ENCODE measurements around the gene HMHB1. TPM values are rescaled to one million over a fixed set of nuclear protein-coding genes. Genes with fewer than 3 reads are reported as not detected.

Gene HMHB1
- polyA plus RNA-seq, 1 donor (not counting 4 experiments of a cell fraction or from before 2014, with no cell fraction given): not detected

- DNase-seq (ENCODE audit: low read depth, low spot score) (no peak), FAIRE-seq (no peak)
- no peaks in the 10 kb centered on the region for H3K4me1 ChIP-seq (ENCODE audit: control insufficient read depth, extremely low read depth, insufficient read depth, low read length)
- H3K27ac ChIP-seq (ENCODE audit: control insufficient read depth, insufficient read depth, low read length): no peak overlapping the region
- dilution Hi-C loops (cut with MboI; ENCODE audit: extremely low pct_ligation_motif_present, low sequenced_read_pairs): no loop called here
- no peaks in the 10 kb centered on the region for H3K79me2 ChIP-seq (ENCODE audit: control insufficient read depth, insufficient read depth, low read length)
- TF ChIP-seq, protein P1, sequence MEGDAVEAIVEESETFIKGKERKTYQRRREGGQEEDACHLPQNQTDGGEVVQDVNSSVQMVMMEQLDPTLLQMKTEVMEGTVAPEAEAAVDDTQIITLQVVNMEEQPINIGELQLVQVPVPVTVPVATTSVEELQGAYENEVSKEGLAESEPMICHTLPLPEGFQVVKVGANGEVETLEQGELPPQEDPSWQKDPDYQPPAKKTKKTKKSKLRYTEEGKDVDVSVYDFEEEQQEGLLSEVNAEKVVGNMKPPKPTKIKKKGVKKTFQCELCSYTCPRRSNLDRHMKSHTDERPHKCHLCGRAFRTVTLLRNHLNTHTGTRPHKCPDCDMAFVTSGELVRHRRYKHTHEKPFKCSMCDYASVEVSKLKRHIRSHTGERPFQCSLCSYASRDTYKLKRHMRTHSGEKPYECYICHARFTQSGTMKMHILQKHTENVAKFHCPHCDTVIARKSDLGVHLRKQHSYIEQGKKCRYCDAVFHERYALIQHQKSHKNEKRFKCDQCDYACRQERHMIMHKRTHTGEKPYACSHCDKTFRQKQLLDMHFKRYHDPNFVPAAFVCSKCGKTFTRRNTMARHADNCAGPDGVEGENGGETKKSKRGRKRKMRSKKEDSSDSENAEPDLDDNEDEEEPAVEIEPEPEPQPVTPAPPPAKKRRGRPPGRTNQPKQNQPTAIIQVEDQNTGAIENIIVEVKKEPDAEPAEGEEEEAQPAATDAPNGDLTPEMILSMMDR (optimal IDR thresholded peaks at IDR 0.05 in 1 of 3, IDR thresholded peaks at IDR 0.05 in 1 of 3, conservative IDR thresholded peaks at IDR 0.05 in 1 of 3; ENCODE audit: extremely low read depth in 1 of 3, insufficient read depth in 2 of 3, low read length in 3 of 3): peak in 2 of 3 experiments; percentile 36 to 37
- no peak for TF ChIP-seq EZH2 (IDR thresholded peaks at IDR 0.05; ENCODE audit: low read length)
- no peak overlapping the region for H2AFZ ChIP-seq (ENCODE audit: control insufficient read depth, low read length)
- H3K9me3 ChIP-seq (ENCODE audit: control insufficient read depth, low read depth, low read length): no peaks in the 10 kb centered on the region
- no peak overlapping the region for H3K4me2 ChIP-seq (ENCODE audit: control insufficient read depth, extremely low read depth, insufficient read depth, low read depth, low read length)
- no peaks in the 10 kb centered on the region for H3K36me3 ChIP-seq (ENCODE audit: control insufficient read depth in 2 of 2, extremely low read depth in 1 of 2, insufficient read depth in 2 of 2, low read length in 2 of 2)
- no peaks in the 10 kb centered on the region for H4K20me1 ChIP-seq (ENCODE audit: control insufficient read depth, extremely low read depth, insufficient read depth, low read length)
- H3K9me1 ChIP-seq (ENCODE audit: control insufficient read depth, extremely low read depth, insufficient read depth, low read length): no peaks in the 10 kb centered on the region
- no peaks in the 10 kb centered on the region for H3K27me3 ChIP-seq (ENCODE audit: control insufficient read depth, extremely low read depth, insufficient read depth, low read length)
- no peak overlapping the region for H3K9ac ChIP-seq (ENCODE audit: control insufficient read depth, extremely low read depth, insufficient read depth, low read length)
- H3K4me3 ChIP-seq (ENCODE audit: control insufficient read depth in 2 of 3, extremely low read depth in 1 of 3, insufficient read depth in 2 of 3, low read depth in 1 of 3, low read length in 3 of 3): no peak overlapping the region
Measured at GRCh38 chr5:143860211-143860610, 48.2 kb downstream of the HMHB1 start.

- no peak overlapping the region for H3K4me3 ChIP-seq (ENCODE audit: control insufficient read depth in 2 of 3, extremely low read depth in 1 of 3, insufficient read depth in 2 of 3, low read depth in 1 of 3, low read length in 3 of 3)
- no peaks in the 10 kb centered on the region for H3K27me3 ChIP-seq (ENCODE audit: control insufficient read depth, extremely low read depth, insufficient read depth, low read length)
- H3K36me3 ChIP-seq (ENCODE audit: control insufficient read depth in 2 of 2, extremely low read depth in 1 of 2, insufficient read depth in 2 of 2, low read length in 2 of 2): no peaks in the 10 kb centered on the region
- TF ChIP-seq EZH2 (IDR thresholded peaks at IDR 0.05; ENCODE audit: low read length): no peak
- H3K4me1 ChIP-seq (ENCODE audit: control insufficient read depth, extremely low read depth, insufficient read depth, low read length): no peaks in the 10 kb centered on the region
- no peak overlapping the region for H2AFZ ChIP-seq (ENCODE audit: control insufficient read depth, low read length)
- DNase-seq (ENCODE audit: low read depth, low spot score) (no peak), FAIRE-seq (no peak)
- dilution Hi-C loops (cut with MboI; ENCODE audit: extremely low pct_ligation_motif_present, low sequenced_read_pairs): no loop called here
- no peak overlapping the region for H3K4me2 ChIP-seq (ENCODE audit: control insufficient read depth, extremely low read depth, insufficient read depth, low read depth, low read length)
- H3K9me3 ChIP-seq (ENCODE audit: control insufficient read depth, low read depth, low read length): no peaks in the 10 kb centered on the region
- H3K9me1 ChIP-seq (ENCODE audit: control insufficient read depth, extremely low read depth, insufficient read depth, low read length): no peaks in the 10 kb centered on the region
- no peaks in the 10 kb centered on the region for H3K79me2 ChIP-seq (ENCODE audit: control insufficient read depth, insufficient read depth, low read length)
- H3K9ac ChIP-seq (ENCODE audit: control insufficient read depth, extremely low read depth, insufficient read depth, low read length): no peak overlapping the region
- no peak overlapping the region for H3K27ac ChIP-seq (ENCODE audit: control insufficient read depth, insufficient read depth, low read length)
- no peaks in the 10 kb centered on the region for H4K20me1 ChIP-seq (ENCODE audit: control insufficient read depth, extremely low read depth, insufficient read depth, low read length)
Measured at GRCh38 chr5:143862271-143862670, 50.3 kb downstream of the HMHB1 start.

DNA sequence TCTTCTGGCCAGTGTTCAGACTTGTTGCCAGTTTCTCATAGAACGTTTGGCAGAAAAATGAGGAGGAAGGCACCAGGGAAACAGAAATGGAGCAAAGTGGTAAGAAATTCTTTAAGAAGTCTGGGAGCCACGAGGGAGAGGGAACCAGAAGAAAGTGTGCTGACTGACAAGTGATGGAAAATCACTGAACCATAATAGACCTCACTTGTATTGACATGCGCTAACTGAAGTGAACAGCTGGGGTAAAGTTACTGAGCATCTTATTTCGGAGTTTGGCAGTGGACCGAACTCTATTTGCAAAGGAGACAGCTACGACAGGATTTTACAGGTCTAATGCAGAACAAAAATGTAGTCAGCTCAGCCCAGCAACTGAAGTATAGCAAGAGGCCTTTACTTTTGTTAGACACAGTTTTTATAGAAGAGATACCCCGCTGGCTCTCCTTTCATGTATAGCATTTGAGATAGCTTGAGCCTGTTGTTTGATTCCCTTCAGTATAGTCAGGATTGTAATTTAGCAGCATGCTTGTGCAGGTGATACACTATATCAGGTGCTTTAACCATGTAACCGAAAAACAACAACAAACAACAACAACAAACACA is 53.6 kb downstream of the HMHB1 start:
- H3K79me2 ChIP-seq (ENCODE audit: control insufficient read depth, insufficient read depth, low read length): no peaks in the 10 kb centered on the region
- H3K4me1 ChIP-seq (ENCODE audit: control insufficient read depth, extremely low read depth, insufficient read depth, low read length): peaks cover under 1% of the 10 kb centered on the region
- H3K4me3 ChIP-seq (ENCODE audit: control insufficient read depth in 2 of 3, extremely low read depth in 1 of 3, insufficient read depth in 2 of 3, low read depth in 1 of 3, low read length in 3 of 3): no peak overlapping the region
- DNase-seq (ENCODE audit: low read depth, low spot score): no peak
- no peak overlapping the region for H3K9ac ChIP-seq (ENCODE audit: control insufficient read depth, extremely low read depth, insufficient read depth, low read length)
- no peaks in the 10 kb centered on the region for H3K36me3 ChIP-seq (ENCODE audit: control insufficient read depth in 2 of 2, extremely low read depth in 1 of 2, insufficient read depth in 2 of 2, low read length in 2 of 2)
- no peaks in the 10 kb centered on the region for H4K20me1 ChIP-seq (ENCODE audit: control insufficient read depth, extremely low read depth, insufficient read depth, low read length)
- no peaks in the 10 kb centered on the region for H3K9me3 ChIP-seq (ENCODE audit: control insufficient read depth, low read depth, low read length)
- peak overlapping the region; percentile 36 for H2AFZ ChIP-seq (ENCODE audit: control insufficient read depth, low read length)
- no peak overlapping the region for H3K27ac ChIP-seq (ENCODE audit: control insufficient read depth, insufficient read depth, low read length)
- H3K9me1 ChIP-seq (ENCODE audit: control insufficient read depth, extremely low read depth, insufficient read depth, low read length): no peaks in the 10 kb centered on the region
- no peaks in the 10 kb centered on the region for H3K27me3 ChIP-seq (ENCODE audit: control insufficient read depth, extremely low read depth, insufficient read depth, low read length)
- H3K4me2 ChIP-seq (ENCODE audit: control insufficient read depth, extremely low read depth, insufficient read depth, low read depth, low read length): no peak overlapping the region
- FAIRE-seq: peak; percentile 9
- TF ChIP-seq, protein P1 (optimal IDR thresholded peaks at IDR 0.05 in 1 of 3, IDR thresholded peaks at IDR 0.05 in 1 of 3, conservative IDR thresholded peaks at IDR 0.05 in 1 of 3; ENCODE audit: extremely low read depth in 1 of 3, insufficient read depth in 2 of 3, low read length in 3 of 3): no peak
- dilution Hi-C loops (cut with MboI; ENCODE audit: extremely low pct_ligation_motif_present, low sequenced_read_pairs): no loop called here

All from keratinocyte (primary cell).